GM12801 (cell line): ENCODE data around the gene PLAC9.

ENCODE experiments used
- CTCF ChIP-seq: IDR thresholded peaks from one replicate; pipeline ENCODE4 v1.5.1; 2011; ENCODE audit warnings: control low read depth; ENCODE audit not compliant: insufficient read length; ENCODE audit errors: extremely low read depth

Gene PLAC9

GRCh38 chr10:80144067-80144695 is 11.7 kb downstream of the PLAC9 start:
- TF ChIP-seq CTCF: no peak

- TF ChIP-seq CTCF: no peak
These were observed 12.2 kb downstream of the PLAC9 start for GRCh38 chr10:80144696-80145131.

GRCh38 chr10:80146918-80147317 is 14.4 kb downstream of the PLAC9 start:
- no peak for TF ChIP-seq CTCF

- TF ChIP-seq CTCF: no peak
These were observed 15.8 kb downstream of the PLAC9 start for GRCh38 chr10:80148166-80148805.

GRCh38 chr10:80149123-80149522 is 16.6 kb downstream of the PLAC9 start:
- TF ChIP-seq CTCF: no peak

GRCh38 chr10:80150172-80150571 is 17.6 kb downstream of the PLAC9 start:
- TF ChIP-seq CTCF: no peak

- no peak for TF ChIP-seq CTCF
These were observed 20.3 kb downstream of the PLAC9 start for GRCh38 chr10:80152820-80153219.
